Sigmoid colon (tissue), 7 donors: ENCODE data around the gene MUC5B. TPM values are rescaled to one million over a fixed set of nuclear protein-coding genes. Genes with fewer than 3 reads are reported as not detected.

Experiments
- DNase-seq: peaks from one replicate; pipeline ENCODE4 v3.0.0-alpha.2; 2019
- H3K27ac ChIP-seq, 4 donors: fragments of 200-600 bp; sonication (generic); one replicate each; pipeline ENCODE4 v1.5.1; 2016 to 2019; ENCODE audit warnings: mild to moderate bottlenecking in 1 of 4
- H3K27me3 ChIP-seq, 3 donors: fragments of 200-600 bp; sonication (generic); one replicate each; pipeline ENCODE4 v1.5.1; 2019; ENCODE audit warnings: mild to moderate bottlenecking in 1 of 3
- H3K36me3 ChIP-seq, 4 donors: fragments of 200-600 bp; sonication (generic); one replicate each; pipeline ENCODE4 v1.5.1; 2016 to 2019
- H3K4me1 ChIP-seq, 4 donors: fragments of 200-600 bp; sonication (generic); one replicate each; pipeline ENCODE4 v1.5.1; 2017 to 2019
- H3K4me3 ChIP-seq, 4 donors: fragments of 200-600 bp; sonication (generic); one replicate each; pipeline ENCODE4 v1.5.1; 2017 to 2019; ENCODE audit warnings: mild to moderate bottlenecking in 2 of 4, moderate library complexity in 1 of 4
- H3K9me3 ChIP-seq, 4 donors: fragments of 200-600 bp in 3 of 4; sonication (generic) in 3 of 4; one replicate each; pipeline versions ENCODE4 v1.5.1 to v1.6.1; 2013 to 2019
- CTCF ChIP-seq, 4 experiments: fragments of 450-650 bp in 3 of 4; fragments of 200-600 bp in 1 of 4; IDR thresholded peaks; one replicate each; pipeline ENCODE4 v1.5.1; 2016 to 2019; ENCODE audit warnings: antibody characterized with exemption in 4 of 4, mild to moderate bottlenecking in 3 of 4, moderate library complexity in 2 of 4
- EP300 ChIP-seq, 4 donors: sonication (generic); formaldehyde crosslinking; IDR thresholded peaks; one replicate each; pipeline ENCODE4 v1.6.1; 2017; ENCODE audit warnings: antibody characterized with exemption in 4 of 4
- POLR2A ChIP-seq, 2 donors: fragments of 450-650 bp; IDR thresholded peaks; one replicate each; pipeline ENCODE4 v1.6.1; 2016; ENCODE audit warnings: antibody characterized with exemption in 2 of 2, mild to moderate bottlenecking in 2 of 2, moderate library complexity in 2 of 2
- POLR2AphosphoS5 ChIP-seq, 4 donors: sonication (generic); formaldehyde crosslinking; IDR thresholded peaks; one replicate each; pipeline ENCODE4 v1.6.1; 2017; ENCODE audit warnings: antibody characterized with exemption in 4 of 4
- WGBS, 2 donors: extraction: QIAGEN DNeasy Blood & Tissue Kit; methylation state at CpG; one replicate each; pipeline ENCODE4 v1.1.7; 2013; 5-methylcytosine and 5-hydroxymethylcytosine counted together
- intact Hi-C: fragments of 100-400 bp; cut with DNase I; formaldehyde crosslinking; loops from one replicate; pipeline ENCODE4 v1.15.1; 2023
- polyA plus RNA-seq, 3 donors: library from polyadenylated mRNA; stranded (reverse); fragments of 200-250 nt; gene quantifications; one replicate each; pipeline ENCODE4 v1.2.3, GENCODE V29; 2013
- total RNA-seq, 4 donors: library from RNA; depleted of rRNA; stranded (reverse); fragments of >200 nt; gene quantifications; one replicate each; pipeline ENCODE4 v1.1.0, GENCODE V29; 2016
- donor health status: healthy with polysubstance abuse.
- donor health status: Bipolar disorder and iron deficiency.
- donor health status: healthy.

Gene MUC5B
- total and polyA plus RNA-seq, 7 donors: 0.83 to 131 (median 2.8) TPM; not detected in 3

GRCh38 chr11:1234771-1235305 lies 12.0 kb downstream of the MUC5B start:
- peaks cover 0 to 12% (median 5%) of the 10 kb centered on the region in 3 donors for H3K27me3 ChIP-seq
- H3K36me3 ChIP-seq: no peaks in the 10 kb centered on the region
- peak; percentile 48 for DNase-seq
- no peaks in the 10 kb centered on the region for H3K4me1 ChIP-seq
- no peak overlapping the region for H3K27ac ChIP-seq
- no peaks in the 10 kb centered on the region for H3K9me3 ChIP-seq
- 85 to 89% methylated on average over 23 of the region's 23 CpGs for WGBS, 2 donors
- intact Hi-C loops: no loop called here
- no peak overlapping the region for H3K4me3 ChIP-seq
- TF ChIP-seq POLR2A (IDR thresholded peaks at IDR 0.05) (no peak), EP300 (IDR thresholded peaks at IDR 0.05) (no peak), CTCF (IDR thresholded peaks at IDR 0.05) (no peak), POLR2AphosphoS5 (IDR thresholded peaks at IDR 0.05) (no peak)

GRCh38 chr11:1235306-1235900 lies 12.5 kb downstream of the MUC5B start:
- intact Hi-C loops: no loop called here
- no peaks in the 10 kb centered on the region for H3K9me3 ChIP-seq
- peaks cover 0 to 6% (median 3%) of the 10 kb centered on the region in 3 donors for H3K27me3 ChIP-seq
- TF ChIP-seq EP300 (IDR thresholded peaks at IDR 0.05) (no peak), POLR2AphosphoS5 (IDR thresholded peaks at IDR 0.05) (no peak), CTCF (IDR thresholded peaks at IDR 0.05) (no peak), POLR2A (IDR thresholded peaks at IDR 0.05) (no peak)
- WGBS, 2 donors: 81 to 85% methylated on average over 23 of the region's 23 CpGs
- no peaks in the 10 kb centered on the region for H3K4me1 ChIP-seq
- no peak overlapping the region for H3K4me3 ChIP-seq
- DNase-seq: no peak
- H3K27ac ChIP-seq: no peak overlapping the region
- H3K36me3 ChIP-seq: no peaks in the 10 kb centered on the region

- 74% methylated on average over 16 of the region's 16 CpGs for WGBS, 2 donors
- TF ChIP-seq CTCF (IDR thresholded peaks at IDR 0.05) (no peak), EP300 (IDR thresholded peaks at IDR 0.05) (no peak), POLR2AphosphoS5 (IDR thresholded peaks at IDR 0.05) (no peak), POLR2A (IDR thresholded peaks at IDR 0.05) (no peak)
- peak; percentile 56 for DNase-seq
Observed at GRCh38 chr11:1235901-1236315, 13.0 kb downstream of the MUC5B start.

GRCh38 chr11:1236316-1237127 lies 13.7 kb downstream of the MUC5B start:
- DNase-seq: peak; percentile 53

More at GRCh38 chr11:1235901-1236315, 13.0 kb downstream of the MUC5B start:
- intact Hi-C loops: no loop called here
- H3K9me3 ChIP-seq: no peaks in the 10 kb centered on the region
- no peaks in the 10 kb centered on the region for H3K36me3 ChIP-seq
- no peaks in the 10 kb centered on the region for H3K4me1 ChIP-seq
- no peak overlapping the region for H3K27ac ChIP-seq
- H3K4me3 ChIP-seq: no peak overlapping the region
- peaks cover 0 to 1% (median 0%) of the 10 kb centered on the region in 3 donors for H3K27me3 ChIP-seq

More at GRCh38 chr11:1236316-1237127, 13.7 kb downstream of the MUC5B start:
- H3K27me3 ChIP-seq: no peaks in the 10 kb centered on the region
- no peaks in the 10 kb centered on the region for H3K4me1 ChIP-seq
- no peak for TF ChIP-seq CTCF (IDR thresholded peaks at IDR 0.05)
- TF ChIP-seq POLR2AphosphoS5 (IDR thresholded peaks at IDR 0.05): no peak
- TF ChIP-seq EP300 (IDR thresholded peaks at IDR 0.05): no peak
- TF ChIP-seq POLR2A (IDR thresholded peaks at IDR 0.05): no peak
- intact Hi-C loops: no loop called here
- no peak overlapping the region for H3K27ac ChIP-seq
- H3K9me3 ChIP-seq: no peaks in the 10 kb centered on the region
- H3K36me3 ChIP-seq: no peaks in the 10 kb centered on the region
- no peak overlapping the region for H3K4me3 ChIP-seq
- 69 to 83% methylated on average over 37 of the region's 37 CpGs for WGBS, 2 donors
